GM19455 (cell line): ENCODE measurements around the gene MCTP2.

Source experiments
- ATAC-seq: cut with Tn5 transposase; IDR thresholded peaks from one replicate; pipeline ENCODE4 v1.9.1; 2021; ENCODE audit not compliant: unreplicated experiment

MCTP2 gene

GRCh38 chr15:94259121-94259751 lies 27.9 kb downstream of the MCTP2 start:
- no peak for ATAC-seq

- no peak for ATAC-seq
These were observed 28.5 kb downstream of the MCTP2 start for GRCh38 chr15:94259863-94260262.

- ATAC-seq, result no peak
These were observed 30.8 kb downstream of the MCTP2 start for GRCh38 chr15:94262201-94262600.

- peak; percentile 54 for ATAC-seq
These were observed 32.2 kb downstream of the MCTP2 start for GRCh38 chr15:94263341-94264273.

GRCh38 chr15:94265009-94265408 lies 33.6 kb downstream of the MCTP2 start:
- ATAC-seq, result no peak

GRCh38 chr15:94265982-94266381 lies 34.6 kb downstream of the MCTP2 start:
- ATAC-seq, result no peak

GRCh38 chr15:94266789-94267188 lies 35.4 kb downstream of the MCTP2 start:
- ATAC-seq, result no peak

GRCh38 chr15:94269954-94270353 lies 38.6 kb downstream of the MCTP2 start:
- ATAC-seq, result no peak

GRCh38 chr15:94270570-94270969 lies 39.2 kb downstream of the MCTP2 start:
- no peak for ATAC-seq

GRCh38 chr15:94272251-94272898 lies 41.0 kb downstream of the MCTP2 start:
- ATAC-seq, result peak; percentile 79

GRCh38 chr15:94273826-94274225 lies 42.5 kb downstream of the MCTP2 start:
- ATAC-seq, result no peak

- no peak for ATAC-seq
These were observed 43.4 kb downstream of the MCTP2 start for GRCh38 chr15:94274745-94275144.

- no peak for ATAC-seq
These were observed 46.1 kb downstream of the MCTP2 start for GRCh38 chr15:94277485-94277884.

- ATAC-seq, result no peak
These were observed 48.4 kb downstream of the MCTP2 start for GRCh38 chr15:94279736-94280135.

- no peak for ATAC-seq
These were observed 48.9 kb downstream of the MCTP2 start for GRCh38 chr15:94280301-94280700.

GRCh38 chr15:94282269-94283250 lies 51.2 kb downstream of the MCTP2 start:
- ATAC-seq, result no peak

GRCh38 chr15:94286583-94286982 lies 55.2 kb downstream of the MCTP2 start:
- no peak for ATAC-seq

- ATAC-seq, result peak; percentile 99
These were observed 56.5 kb downstream of the MCTP2 start for GRCh38 chr15:94287794-94288246.

- no peak for ATAC-seq
These were observed 59.4 kb downstream of the MCTP2 start for GRCh38 chr15:94290730-94291129.
